Measurements from ENCODE around the gene NNT. TPM values are rescaled to one million over a fixed set of nuclear protein-coding genes. Genes with fewer than 3 reads are reported as not detected.

The NNT gene
- total and polyA plus RNA-seq, 2 of the 8 experiments (the other 6 are each of a cell fraction or from before 2014, with no cell fraction given), result 11.0 to 22.2 TPM

DNA sequence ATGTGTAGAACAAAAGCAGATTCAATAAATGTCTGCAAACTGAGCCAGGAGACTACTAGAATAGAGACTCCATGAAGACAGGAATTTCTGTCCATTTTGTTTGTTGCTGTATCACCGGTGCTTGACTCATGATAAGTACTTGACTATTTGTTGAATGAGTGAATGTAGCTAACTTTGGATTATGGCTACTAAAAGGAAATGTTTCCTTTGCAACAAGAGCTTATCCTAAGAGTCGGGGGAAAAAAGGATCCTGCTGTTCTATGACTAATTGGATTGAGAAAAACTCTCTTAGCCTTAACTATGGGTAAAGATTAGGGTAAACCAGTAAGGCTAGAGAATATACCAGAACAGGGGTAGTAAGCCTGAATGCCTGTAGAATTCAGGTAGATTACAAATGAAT is 49.6 kb upstream of the NNT start:
- H3K79me2 ChIP-seq (ENCODE audit: control insufficient read depth in 1 of 2, insufficient read depth in 2 of 2, low read length in 2 of 2), result peaks cover 4 to 72% of the 10 kb centered on the region in 2 experiments; a peak in 3 of 4 replicates
- 0 out of 8 replicates have a peak overlapping the region, but pooled peaks of 1 of the 4 experiments have one; percentile 99 for H3K4me3 ChIP-seq (ENCODE audit: extremely low read depth in 1 of 4, insufficient read depth in 2 of 4, low read depth in 3 of 4, low read length in 4 of 4)
- no peak for TF ChIP-seq NANOG (IDR thresholded peaks at IDR 0.05; ENCODE audit: insufficient read depth, low read depth, low read length, poor library complexity, severe bottlenecking)
- no peak for TF ChIP-seq CREB1 (IDR thresholded peaks at IDR 0.05)
- TF ChIP-seq HDAC6 (IDR thresholded peaks at IDR 0.05; ENCODE audit: low read depth, low read length), result no peak
- no peak for TF ChIP-seq RBBP5 (IDR thresholded peaks at IDR 0.05; ENCODE audit: borderline replicate concordance, low read depth, low read length)
- TF ChIP-seq, protein P1, sequence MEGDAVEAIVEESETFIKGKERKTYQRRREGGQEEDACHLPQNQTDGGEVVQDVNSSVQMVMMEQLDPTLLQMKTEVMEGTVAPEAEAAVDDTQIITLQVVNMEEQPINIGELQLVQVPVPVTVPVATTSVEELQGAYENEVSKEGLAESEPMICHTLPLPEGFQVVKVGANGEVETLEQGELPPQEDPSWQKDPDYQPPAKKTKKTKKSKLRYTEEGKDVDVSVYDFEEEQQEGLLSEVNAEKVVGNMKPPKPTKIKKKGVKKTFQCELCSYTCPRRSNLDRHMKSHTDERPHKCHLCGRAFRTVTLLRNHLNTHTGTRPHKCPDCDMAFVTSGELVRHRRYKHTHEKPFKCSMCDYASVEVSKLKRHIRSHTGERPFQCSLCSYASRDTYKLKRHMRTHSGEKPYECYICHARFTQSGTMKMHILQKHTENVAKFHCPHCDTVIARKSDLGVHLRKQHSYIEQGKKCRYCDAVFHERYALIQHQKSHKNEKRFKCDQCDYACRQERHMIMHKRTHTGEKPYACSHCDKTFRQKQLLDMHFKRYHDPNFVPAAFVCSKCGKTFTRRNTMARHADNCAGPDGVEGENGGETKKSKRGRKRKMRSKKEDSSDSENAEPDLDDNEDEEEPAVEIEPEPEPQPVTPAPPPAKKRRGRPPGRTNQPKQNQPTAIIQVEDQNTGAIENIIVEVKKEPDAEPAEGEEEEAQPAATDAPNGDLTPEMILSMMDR (IDR thresholded peaks at IDR 0.05; ENCODE audit: control extremely low read depth in 1 of 3, insufficient read depth in 1 of 3, low read depth in 1 of 3, low read length in 3 of 3), result no peak
- no peak for TF ChIP-seq KDM5A (IDR thresholded peaks at IDR 0.05; ENCODE audit: low read length)
- no peak for TF ChIP-seq POLR2A (IDR thresholded peaks at IDR 0.05; ENCODE audit: control extremely low read depth in 1 of 2, low read depth in 2 of 2, low read length in 2 of 2)
- TF ChIP-seq CEBPB (IDR thresholded peaks at IDR 0.05; ENCODE audit: low read depth, low read length), result no peak
- TF ChIP-seq JUN (IDR thresholded peaks at IDR 0.05; ENCODE audit: low read depth, low read length), result no peak
- TF ChIP-seq EZH2 (IDR thresholded peaks at IDR 0.05; ENCODE audit: low read depth, low read length, severe bottlenecking), result no peak
- TF ChIP-seq RXRA (IDR thresholded peaks at IDR 0.05; ENCODE audit: insufficient read depth, low read depth, low read length), result no peak

More for the DNA sequence above, 49.6 kb upstream of the NNT start:
- H4K91ac ChIP-seq (replicated peaks; ENCODE audit: insufficient read length, low read length), result no peak overlapping the region
- H2BK5ac ChIP-seq (ENCODE audit: low read depth, low read length), result no peak overlapping the region
- H3K23ac ChIP-seq (ENCODE audit: insufficient read length), result no peak overlapping the region
- no peak overlapping the region for H3K56ac ChIP-seq (replicated peaks; ENCODE audit: insufficient read length, low read depth, low read length)
- no peak overlapping the region for H2BK12ac ChIP-seq (ENCODE audit: low read depth, low read length)
- FAIRE-seq (no peak), DNase-seq (ENCODE audit: low read depth in 1 of 2, low spot score in 2 of 2) (no peak)
- H3K36me3 ChIP-seq (ENCODE audit: control insufficient read depth in 2 of 4, insufficient read depth in 4 of 4, low read length in 3 of 4), result peaks cover 2 to 52% (median 21%) of the 10 kb centered on the region in 4 experiments; a peak in 7 of 8 replicates
- no peak overlapping the region for H2BK15ac ChIP-seq (ENCODE audit: low read length)
- H4K8ac ChIP-seq (ENCODE audit: extremely low read depth, insufficient read depth, low read length), result no peak overlapping the region
- H3K27me3 ChIP-seq (replicated peaks in 1 of 4; ENCODE audit: control insufficient read depth in 3 of 4, extremely low read depth in 1 of 4, insufficient read depth in 3 of 4, low read length in 3 of 4), result no peaks in the 10 kb centered on the region
- H3K14ac ChIP-seq (ENCODE audit: insufficient read length), result no peak overlapping the region
- POLR2A ChIA-PET (ENCODE audit: partially characterized antibody), result interaction anchor here (0.5 to 4.8 kb wide), 9 partner anchors 9 to 69 kb away, joined by 3 to 26 read pairs (median 4); partner anchors contain the start of genes NNT and TMEM267
- H3K79me1 ChIP-seq (ENCODE audit: low read depth, low read length), result no peaks in the 10 kb centered on the region; the same call in 1 of the 2 replicates
- no peak overlapping the region for H3K9ac ChIP-seq (replicated peaks in 1 of 4; ENCODE audit: extremely low read depth in 1 of 4, low read depth in 3 of 4, low read length in 3 of 4)
- no peak overlapping the region for H3K4ac ChIP-seq (replicated peaks; ENCODE audit: insufficient read length, low read depth, low read length)
- no peak overlapping the region for H3K27ac ChIP-seq (ENCODE audit: low read depth, low read length)
- 89% methylated on average over 2 of the region's 2 CpGs; no CpG with 5 or more reads in 1 of the 2 experiments for WGBS, 2 experiments (ENCODE audit: extremely low coverage in 1 of 2, insufficient coverage in 1 of 2, insufficient read length in 1 of 2, insufficient replicate concordance in 2 of 2, low coverage in 1 of 2, low lambda C conversion rate in 2 of 2, missing lambda C conversion rate in 1 of 2)
- no peak overlapping the region for H2AK5ac ChIP-seq (ENCODE audit: low read depth, low read length)
- H2BK20ac ChIP-seq (ENCODE audit: low read length), result no peak overlapping the region
- no peaks in the 10 kb centered on the region; the same call in 1 of the 2 replicates for H3K23me2 ChIP-seq (ENCODE audit: low read depth, low read length)
- CTCF ChIA-PET (ENCODE audit: partially characterized antibody), result interaction anchor here (0.6 kb wide), 1 partner anchor 110 kb away, joined by 3 read pairs; no protein-coding TSS in a partner anchor
- peak overlapping the region; percentile 28 to 57; a peak in 2 of 4 replicates for H3K4me2 ChIP-seq (ENCODE audit: insufficient read depth in 1 of 2, low read depth in 2 of 2, low read length in 2 of 2)
- no peak overlapping the region for H4K5ac ChIP-seq (ENCODE audit: insufficient read length, low read depth, low read length)
- peaks cover 0 to 4% (median 2%) of the 10 kb centered on the region in 4 experiments; a peak in 3 of 7 replicates for H3K4me1 ChIP-seq (replicated peaks in 1 of 4; ENCODE audit: control insufficient read depth in 3 of 4, insufficient read depth in 4 of 4, low read length in 3 of 4)
- H3K18ac ChIP-seq (ENCODE audit: extremely low read depth, low read length), result no peak overlapping the region
- no peak overlapping the region for H2AFZ ChIP-seq (ENCODE audit: low read length)
- no peaks in the 10 kb centered on the region for H3K9me3 ChIP-seq (ENCODE audit: insufficient read depth in 2 of 2, low read depth in 1 of 2, low read length in 1 of 2)
- no peak overlapping the region for H2BK120ac ChIP-seq (replicated peaks; ENCODE audit: low read depth, low read length)
- peaks cover 3 to 5% of the 10 kb centered on the region in 2 experiments for H4K20me1 ChIP-seq (replicated peaks in 1 of 2; ENCODE audit: control insufficient read depth in 1 of 2, insufficient read depth in 2 of 2, low read length in 2 of 2)
